ENCODE data around the gene IKZF2. TPM values are rescaled to one million over a fixed set of nuclear protein-coding genes. Genes with fewer than 3 reads are reported as not detected.
A peak's percentile ranks its signal among the peaks of the same experiment; 100 is the strongest.

The IKZF2 gene
- polyA plus RNA-seq, 1 experiment = 7.1 TPM

DNA sequence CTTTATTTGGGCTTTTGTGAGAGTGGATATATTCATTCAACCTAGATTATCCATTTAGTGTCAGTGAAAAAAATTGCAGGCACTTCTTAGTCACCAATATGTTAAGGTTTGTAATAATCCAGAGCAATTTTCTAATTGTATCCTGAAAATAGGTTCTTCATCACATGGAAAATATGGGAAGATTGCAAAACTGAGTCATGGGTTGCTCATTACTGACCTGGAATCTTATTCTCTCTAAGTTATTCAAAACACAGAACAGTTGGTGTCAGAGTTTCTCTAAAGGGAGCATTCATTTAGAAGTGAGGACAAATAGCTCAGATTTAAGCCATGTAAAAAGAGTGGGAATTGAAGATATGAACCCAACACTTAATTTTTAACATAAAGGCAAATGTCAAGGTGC, 181.3 kb downstream of the IKZF2 start:
- ChIA-PET CTCF (no interaction called here), POLR2A (no interaction called here)
- TF ChIP-seq, protein P1, sequence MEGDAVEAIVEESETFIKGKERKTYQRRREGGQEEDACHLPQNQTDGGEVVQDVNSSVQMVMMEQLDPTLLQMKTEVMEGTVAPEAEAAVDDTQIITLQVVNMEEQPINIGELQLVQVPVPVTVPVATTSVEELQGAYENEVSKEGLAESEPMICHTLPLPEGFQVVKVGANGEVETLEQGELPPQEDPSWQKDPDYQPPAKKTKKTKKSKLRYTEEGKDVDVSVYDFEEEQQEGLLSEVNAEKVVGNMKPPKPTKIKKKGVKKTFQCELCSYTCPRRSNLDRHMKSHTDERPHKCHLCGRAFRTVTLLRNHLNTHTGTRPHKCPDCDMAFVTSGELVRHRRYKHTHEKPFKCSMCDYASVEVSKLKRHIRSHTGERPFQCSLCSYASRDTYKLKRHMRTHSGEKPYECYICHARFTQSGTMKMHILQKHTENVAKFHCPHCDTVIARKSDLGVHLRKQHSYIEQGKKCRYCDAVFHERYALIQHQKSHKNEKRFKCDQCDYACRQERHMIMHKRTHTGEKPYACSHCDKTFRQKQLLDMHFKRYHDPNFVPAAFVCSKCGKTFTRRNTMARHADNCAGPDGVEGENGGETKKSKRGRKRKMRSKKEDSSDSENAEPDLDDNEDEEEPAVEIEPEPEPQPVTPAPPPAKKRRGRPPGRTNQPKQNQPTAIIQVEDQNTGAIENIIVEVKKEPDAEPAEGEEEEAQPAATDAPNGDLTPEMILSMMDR (IDR thresholded peaks at IDR 0.05; ENCODE audit: low read depth, low read length) = no peak
- H3K27me3 ChIP-seq (ENCODE audit: control insufficient read depth, insufficient read depth, low read length) = no peaks in the 10 kb centered on the region
- no peak overlapping the region for H3K4me3 ChIP-seq (ENCODE audit: low read depth, low read length)
- no peak overlapping the region for H3K27ac ChIP-seq (ENCODE audit: low read depth, low read length)
- no peaks in the 10 kb centered on the region for H3K9me3 ChIP-seq (ENCODE audit: control insufficient read depth, insufficient read depth, low read length)
- DNase-seq (ENCODE audit: low read depth, low spot score) = peak; percentile 10

DNA sequence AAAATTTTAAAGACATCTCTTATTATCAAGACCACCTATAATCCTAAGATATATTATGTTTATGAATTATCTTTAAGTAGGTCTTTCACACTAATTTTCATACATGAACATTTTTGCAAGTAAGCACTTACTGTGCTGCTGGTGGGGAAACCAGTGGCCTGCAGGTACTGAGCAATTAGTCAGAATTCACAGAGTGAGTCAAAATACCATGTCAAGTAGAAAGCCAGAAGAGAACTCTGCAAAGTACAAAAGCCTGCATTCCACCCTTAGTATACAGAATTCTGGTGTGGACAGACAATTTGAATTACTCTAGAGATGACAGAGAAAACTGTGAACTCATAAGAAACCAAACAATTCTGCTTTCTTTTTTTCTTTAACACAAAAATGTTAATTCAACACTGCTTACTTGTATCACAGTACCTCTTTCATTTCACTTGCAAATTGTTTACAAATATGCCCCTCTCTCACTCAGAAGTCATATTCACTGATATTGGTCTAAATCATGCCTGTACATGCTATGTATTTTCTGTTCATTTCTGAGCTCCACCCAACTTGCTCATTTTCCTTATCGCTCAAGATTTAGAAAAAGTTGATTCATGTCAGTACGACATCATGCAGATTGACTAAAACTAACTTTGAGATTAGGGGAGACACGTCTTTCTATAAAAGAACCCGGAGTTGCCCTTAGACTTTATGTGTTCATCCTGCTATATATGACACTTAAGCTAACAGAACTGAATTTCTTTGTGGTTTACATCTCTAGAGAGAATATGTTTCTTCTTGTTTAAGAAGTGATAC, 182.9 kb downstream of the IKZF2 start:
- ChIA-PET CTCF (interaction anchor here (0.8 to 1.5 kb wide), 2 partner anchors 11 to 27 kb away, joined by 3 to 5 read pairs; no protein-coding TSS in a partner anchor), POLR2A (no interaction called here)
- DNase-seq (ENCODE audit: low read depth, low spot score) = no peak
- Histone ChIP-seq H3K9me3 (ENCODE audit: control insufficient read depth, insufficient read depth, low read length) (no peaks in the 10 kb centered on the region), H3K27ac (ENCODE audit: low read depth, low read length) (no peak overlapping the region), H3K4me3 (ENCODE audit: low read depth, low read length) (no peak overlapping the region), H3K27me3 (ENCODE audit: control insufficient read depth, insufficient read depth, low read length) (no peaks in the 10 kb centered on the region)
- TF ChIP-seq, protein P1 (IDR thresholded peaks at IDR 0.05; ENCODE audit: low read depth, low read length) = no peak

DNA sequence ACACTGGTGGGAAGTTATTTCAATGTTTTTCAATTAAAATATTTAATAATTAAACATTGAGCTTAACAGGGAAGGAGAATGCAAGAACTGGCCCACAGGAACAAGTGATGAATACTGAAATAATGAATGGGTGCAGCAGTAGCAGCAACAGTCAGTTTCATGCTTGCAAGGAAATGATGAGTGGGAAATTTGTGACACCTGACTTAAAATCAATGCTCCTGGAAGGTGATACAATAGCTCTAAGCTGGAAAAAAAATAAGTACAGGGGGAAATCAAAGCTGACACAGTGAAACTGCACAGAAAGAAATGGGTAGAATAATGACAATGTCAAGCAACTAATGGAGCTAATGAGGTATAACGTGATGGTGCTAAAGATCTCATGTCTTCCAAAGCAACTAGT, 184.5 kb downstream of the IKZF2 start:
- no peak for DNase-seq (ENCODE audit: low read depth, low spot score)
- no peaks in the 10 kb centered on the region for H3K27me3 ChIP-seq (ENCODE audit: control insufficient read depth, insufficient read depth, low read length)
- H3K27ac ChIP-seq (ENCODE audit: low read depth, low read length) = no peak overlapping the region
- H3K4me3 ChIP-seq (ENCODE audit: low read depth, low read length) = no peak overlapping the region
- POLR2A ChIA-PET = no interaction called here
- TF ChIP-seq, protein P1 (IDR thresholded peaks at IDR 0.05; ENCODE audit: low read depth, low read length) = no peak
- CTCF ChIA-PET = interaction anchor here (0.6 kb wide), 2 partner anchors 14 to 140 kb away, joined by 3 read pairs; no protein-coding TSS in a partner anchor
- H3K9me3 ChIP-seq (ENCODE audit: control insufficient read depth, insufficient read depth, low read length) = no peaks in the 10 kb centered on the region

DNA sequence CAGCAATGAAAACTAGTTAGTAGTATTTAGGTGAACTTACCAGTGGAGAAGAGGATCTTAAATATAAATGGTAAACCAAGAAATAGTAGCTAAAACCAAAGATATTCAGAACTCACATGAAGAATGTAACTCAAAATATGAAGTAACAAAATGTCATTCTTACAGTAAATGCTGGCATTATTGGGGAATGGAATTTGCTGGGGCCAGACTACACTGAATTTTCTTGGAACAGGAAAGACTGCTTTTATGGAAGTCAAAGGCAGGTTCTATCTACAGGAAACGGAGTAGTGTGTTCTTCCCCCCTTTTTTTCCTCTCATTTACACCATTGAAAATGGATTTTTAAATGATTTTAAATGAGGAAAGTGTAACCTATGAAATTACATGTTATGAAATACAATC, 188.7 kb downstream of the IKZF2 start:
- ChIA-PET CTCF (no interaction called here), POLR2A (no interaction called here)
- no peak overlapping the region for H3K27ac ChIP-seq (ENCODE audit: low read depth, low read length)

DNA sequence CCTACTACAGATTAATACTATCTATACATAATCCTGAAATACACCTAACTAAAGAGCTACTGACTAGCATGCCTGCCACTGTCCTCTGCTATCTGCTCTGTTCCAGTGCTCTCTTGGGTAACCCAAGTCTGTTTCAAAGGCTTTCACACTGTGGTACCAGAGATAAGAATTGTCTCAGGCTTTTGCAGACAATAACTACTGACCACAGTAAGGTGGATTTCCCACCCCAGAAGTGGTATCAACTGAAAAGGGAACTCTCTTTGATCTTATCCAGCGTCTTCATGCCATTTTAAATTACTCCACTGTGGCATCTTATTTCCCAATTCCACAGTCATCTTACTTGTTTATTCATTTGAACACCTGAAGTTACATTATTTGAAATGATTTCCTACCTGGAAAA, 190.2 kb downstream of the IKZF2 start:
- H3K4me3 ChIP-seq (ENCODE audit: low read depth, low read length) = no peak overlapping the region
- TF ChIP-seq, protein P1 (IDR thresholded peaks at IDR 0.05; ENCODE audit: low read depth, low read length) = no peak
- H3K27ac ChIP-seq (ENCODE audit: low read depth, low read length) = no peak overlapping the region
- H3K9me3 ChIP-seq (ENCODE audit: control insufficient read depth, insufficient read depth, low read length) = no peaks in the 10 kb centered on the region
- no peaks in the 10 kb centered on the region for H3K27me3 ChIP-seq (ENCODE audit: control insufficient read depth, insufficient read depth, low read length)
- CTCF ChIA-PET = no interaction called here
- POLR2A ChIA-PET = no interaction called here
- DNase-seq (ENCODE audit: low read depth, low spot score) = no peak

More for the DNA sequence above, 188.7 kb downstream of the IKZF2 start:
- TF ChIP-seq, protein P1 (IDR thresholded peaks at IDR 0.05; ENCODE audit: low read depth, low read length) = no peak
- H3K27me3 ChIP-seq (ENCODE audit: control insufficient read depth, insufficient read depth, low read length) = no peaks in the 10 kb centered on the region
- no peaks in the 10 kb centered on the region for H3K9me3 ChIP-seq (ENCODE audit: control insufficient read depth, insufficient read depth, low read length)
- DNase-seq (ENCODE audit: low read depth, low spot score) = no peak
- H3K4me3 ChIP-seq (ENCODE audit: low read depth, low read length) = no peak overlapping the region

All from AG04450 (cell line).